SK-N-MC (cell line): Measurements from ENCODE around the gene NEAT1.

Experiments
- DNase-seq: peaks from one replicate; pipeline ENCODE4 v3.0.0-alpha.2; 2011; ENCODE audit warnings: low read depth, low spot score
- H3K27ac ChIP-seq: fragments of 200-600 bp; sonication (generic); 2 replicates; pipeline ENCODE4 v1.5.1; 2016; ENCODE audit warnings: mixed run types
- H3K36me3 ChIP-seq: fragments of 200-600 bp; sonication (generic); 2 replicates; pipeline ENCODE4 v1.6.1; 2017; ENCODE audit warnings: antibody characterized with exemption, low read length, mixed read lengths; ENCODE audit not compliant: insufficient read depth
- H3K4me3 ChIP-seq: fragments of 200-600 bp; sonication (generic); 2 replicates; pipeline ENCODE4 v1.5.1; 2016
- H3K9ac ChIP-seq: fragments of 200-600 bp; sonication (generic); 2 replicates; pipeline ENCODE4 v1.8.0; 2017; ENCODE audit warnings: mixed run types, mixed read lengths; ENCODE audit not compliant: insufficient read length
- H3K9me3 ChIP-seq: fragments of 200-600 bp; sonication (generic); 2 replicates; pipeline ENCODE4 v1.6.1; 2017; ENCODE audit warnings: low read depth, mild to moderate bottlenecking, antibody characterized with exemption, low read length, moderate library complexity, mixed read lengths
- EZH2 ChIP-seq: fragments of 200-600 bp; sonication (generic); IDR thresholded peaks from one replicate; pipeline ENCODE4 v1.6.1; 2017; ENCODE audit warnings: antibody characterized with exemption
- FOXP2 ChIP-seq: optimal IDR thresholded peaks from 2 replicates; pipeline ENCODE3; 2011; ENCODE audit warnings: mild to moderate bottlenecking, moderate library complexity; ENCODE audit not compliant: insufficient read depth; ENCODE audit errors: extremely low read length, control extremely low read depth
- POLR2AphosphoS5 ChIP-seq: IDR thresholded peaks from 2 replicates; pipeline ENCODE4 v1.6.1; 2012; ENCODE audit warnings: mild to moderate bottlenecking, low read depth, low read length, borderline replicate concordance

The NEAT1 gene

GRCh38 chr11:65401073-65401802 lies 21.4 kb upstream of the NEAT1 start:
- TF ChIP-seq EZH2 (no peak), POLR2AphosphoS5 (no peak), FOXP2 (no peak)
- Histone ChIP-seq H3K4me3 (no peak overlapping the region), H3K27ac (no peak overlapping the region; the same call in 1 of the 2 replicates), H3K9me3 (no peaks in the 10 kb centered on the region), H3K9ac (no peak overlapping the region), H3K36me3 (peaks cover 23% of the 10 kb centered on the region)
- DNase-seq = no peak

- Histone ChIP-seq H3K9me3 (no peaks in the 10 kb centered on the region), H3K27ac (no peak overlapping the region; the same call in 1 of the 2 replicates), H3K9ac (no peak overlapping the region), H3K4me3 (no peak overlapping the region), H3K36me3 (peaks cover 23% of the 10 kb centered on the region)
- DNase-seq = no peak
- TF ChIP-seq EZH2 (no peak), FOXP2 (no peak), POLR2AphosphoS5 (no peak)
These were observed 20.8 kb upstream of the NEAT1 start for GRCh38 chr11:65401803-65402248.

- no peak overlapping the region for H3K4me3 ChIP-seq
- no peaks in the 10 kb centered on the region for H3K9me3 ChIP-seq
- 0 out of 2 replicates have a peak overlapping the region, but pooled peaks have one; percentile 13 for H3K27ac ChIP-seq
- TF ChIP-seq EZH2 (no peak), POLR2AphosphoS5 (no peak), FOXP2 (no peak)
- H3K36me3 ChIP-seq = peaks cover 23% of the 10 kb centered on the region
- DNase-seq = no peak
- H3K9ac ChIP-seq = no peak overlapping the region
These were observed 19.8 kb upstream of the NEAT1 start for GRCh38 chr11:65402790-65403189.

GRCh38 chr11:65403607-65404121 lies 18.9 kb upstream of the NEAT1 start:
- no peak overlapping the region for H3K9ac ChIP-seq
- no peak overlapping the region for H3K4me3 ChIP-seq
- TF ChIP-seq FOXP2 (no peak), POLR2AphosphoS5 (no peak)
- DNase-seq = no peak
- H3K36me3 ChIP-seq = peaks cover 23% of the 10 kb centered on the region
- no peak overlapping the region for H3K27ac ChIP-seq
- H3K9me3 ChIP-seq = no peaks in the 10 kb centered on the region

GRCh38 chr11:65404210-65404609 lies 18.4 kb upstream of the NEAT1 start:
- Histone ChIP-seq H3K9me3 (no peaks in the 10 kb centered on the region), H3K27ac (no peak overlapping the region), H3K4me3 (no peak overlapping the region), H3K9ac (no peak overlapping the region), H3K36me3 (peaks cover 25% of the 10 kb centered on the region)
- TF ChIP-seq POLR2AphosphoS5 = no peak
- DNase-seq = no peak

GRCh38 chr11:65404638-65405339 lies 17.8 kb upstream of the NEAT1 start:
- Histone ChIP-seq H3K9me3 (no peaks in the 10 kb centered on the region), H3K9ac (no peak overlapping the region), H3K36me3 (peaks cover 25% of the 10 kb centered on the region), H3K27ac (no peak overlapping the region), H3K4me3 (no peak overlapping the region)
- TF ChIP-seq POLR2AphosphoS5 = no peak
- no peak for TF ChIP-seq EZH2
- TF ChIP-seq FOXP2 = no peak
- DNase-seq = no peak

GRCh38 chr11:65410936-65411680 lies 11.5 kb upstream of the NEAT1 start:
- Histone ChIP-seq H3K9ac (no peak overlapping the region), H3K36me3 (peaks cover 7% of the 10 kb centered on the region), H3K9me3 (no peaks in the 10 kb centered on the region), H3K4me3 (no peak overlapping the region), H3K27ac (no peak overlapping the region)
- TF ChIP-seq EZH2 (no peak), FOXP2 (no peak), POLR2AphosphoS5 (no peak)
- DNase-seq = no peak

GRCh38 chr11:65411681-65412070 lies 10.9 kb upstream of the NEAT1 start:
- no peak overlapping the region for H3K9ac ChIP-seq
- H3K27ac ChIP-seq = no peak overlapping the region

More at GRCh38 chr11:65411681-65412070, 10.9 kb upstream of the NEAT1 start:
- H3K4me3 ChIP-seq = no peak overlapping the region
- DNase-seq = no peak
- no peaks in the 10 kb centered on the region for H3K9me3 ChIP-seq
- no peak for TF ChIP-seq FOXP2
- peaks cover 7% of the 10 kb centered on the region for H3K36me3 ChIP-seq
